CD4-positive, alpha-beta T cell (primary cell): ENCODE data around the gene SIM2. TPM values are rescaled to one million over a fixed set of nuclear protein-coding genes. Genes with fewer than 3 reads are reported as not detected.

ENCODE experiments used
- ATAC-seq: fragments of 200-7000 bp; cut with Tn5 transposase; one replicate; pipeline ENCODE4 v1.10.0; 2022; ENCODE audit warnings: mild to moderate bottlenecking; ENCODE audit not compliant: poor library complexity
- CTCF ChIA-PET: fragments of 350-600 bp; sonication (Branson Sonifier 250); formaldehyde crosslinking; loops from one replicate; lab custom pipeline; 2021; ENCODE audit warnings: antibody characterized with exemption, inconsistent platforms; lab: Charles Lee
- POLR2A ChIA-PET: fragments of 350-600 bp; sonication (Branson Sonifier 250); formaldehyde crosslinking; loops from one replicate; lab custom pipeline; 2021; ENCODE audit warnings: antibody characterized with exemption, inconsistent platforms; lab: Charles Lee
- DNase-seq, 14 experiments: peaks; one replicate each; pipeline ENCODE4 v3.0.0-alpha.2; 2013 to 2020; ENCODE audit warnings: mixed read lengths in 2 of 14
- H3K27ac ChIP-seq, 2 donors: one replicate each; pipeline versions ENCODE4 v1.5.1 to v1.7.0; 2013; ENCODE audit warnings: low read length in 2 of 2, low read depth in 1 of 2, mild to moderate bottlenecking in 1 of 2
- H3K27me3 ChIP-seq, 2 experiments: 1 replicate in 1 of 2; 2 replicates in 1 of 2; pipeline versions ENCODE4 v1.6.1 to v1.7.0; 2013; ENCODE audit warnings: low read length in 2 of 2, control low read depth in 1 of 2, mild to moderate bottlenecking in 1 of 2, moderate library complexity in 1 of 2; ENCODE audit not compliant: insufficient read depth in 2 of 2, control insufficient read depth in 1 of 2
- H3K36me3 ChIP-seq: one replicate; pipeline ENCODE4 v1.6.1; 2013; ENCODE audit warnings: low read length, control low read depth; ENCODE audit not compliant: insufficient read depth
- H3K4me1 ChIP-seq: one replicate; pipeline ENCODE4 v1.6.1; 2013; ENCODE audit warnings: low read length, control low read depth; ENCODE audit not compliant: insufficient read depth
- H3K4me3 ChIP-seq: one replicate; pipeline ENCODE4 v1.5.1; 2013; ENCODE audit warnings: mild to moderate bottlenecking, low read length, moderate library complexity
- H3K9me3 ChIP-seq, 2 experiments: 1 replicate in 1 of 2; 2 replicates in 1 of 2; pipeline versions ENCODE4 v1.6.1 to v1.7.0; 2013; ENCODE audit warnings: low read length in 2 of 2, mild to moderate bottlenecking in 2 of 2, control low read depth in 1 of 2, moderate library complexity in 1 of 2; ENCODE audit not compliant: control insufficient read depth in 1 of 2, insufficient read depth in 1 of 2
- H3K27ac Mint-ChIP-seq: one replicate; pipeline ENCODE4 v1.8.0; 2020; ENCODE audit warnings: mixed read lengths
- H3K27me3 Mint-ChIP-seq: one replicate; pipeline ENCODE4 v1.8.0; 2021; ENCODE audit warnings: mixed read lengths
- H3K36me3 Mint-ChIP-seq: one replicate; pipeline ENCODE4 v1.8.0; 2021; ENCODE audit warnings: low read depth, mixed read lengths
- H3K4me1 Mint-ChIP-seq: one replicate; pipeline ENCODE4 v1.8.0; 2021; ENCODE audit warnings: low read depth, mixed read lengths
- H3K4me3 Mint-ChIP-seq: one replicate; pipeline ENCODE4 v1.8.0; 2020; ENCODE audit warnings: mild to moderate bottlenecking, mixed read lengths
- H3K9me3 Mint-ChIP-seq: one replicate; pipeline ENCODE4 v1.8.0; 2020; ENCODE audit warnings: mixed read lengths
- intact Hi-C, 2 experiments: fragments of 100-400 bp; cut with DNase I in 1 of 2; cut with micrococcal nuclease in 1 of 2; formaldehyde crosslinking; loops; one replicate each; pipeline versions ENCODE4 v1.15.1 to v1.9.0; 2023 to 2025; cut with DNase I, micrococcal nuclease
- total RNA-seq, 174 experiments: library from RNA in 2 of 174; stranded (reverse) in 2 of 174; gene quantifications; one replicate each; pipeline ENCODE4 v1.2.3 and lab custom pipeline; 2021 to 2026
- TF ChIP-seq, protein P1 (sequence below): fragments of 200-600 bp; IDR thresholded peaks from one replicate; pipeline ENCODE4 v1.8.0; 2022; ENCODE audit warnings: antibody characterized with exemption, mild to moderate bottlenecking

SIM2 gene
- total RNA-seq, 2 experiments from 2014 or later, result not detected

DNA sequence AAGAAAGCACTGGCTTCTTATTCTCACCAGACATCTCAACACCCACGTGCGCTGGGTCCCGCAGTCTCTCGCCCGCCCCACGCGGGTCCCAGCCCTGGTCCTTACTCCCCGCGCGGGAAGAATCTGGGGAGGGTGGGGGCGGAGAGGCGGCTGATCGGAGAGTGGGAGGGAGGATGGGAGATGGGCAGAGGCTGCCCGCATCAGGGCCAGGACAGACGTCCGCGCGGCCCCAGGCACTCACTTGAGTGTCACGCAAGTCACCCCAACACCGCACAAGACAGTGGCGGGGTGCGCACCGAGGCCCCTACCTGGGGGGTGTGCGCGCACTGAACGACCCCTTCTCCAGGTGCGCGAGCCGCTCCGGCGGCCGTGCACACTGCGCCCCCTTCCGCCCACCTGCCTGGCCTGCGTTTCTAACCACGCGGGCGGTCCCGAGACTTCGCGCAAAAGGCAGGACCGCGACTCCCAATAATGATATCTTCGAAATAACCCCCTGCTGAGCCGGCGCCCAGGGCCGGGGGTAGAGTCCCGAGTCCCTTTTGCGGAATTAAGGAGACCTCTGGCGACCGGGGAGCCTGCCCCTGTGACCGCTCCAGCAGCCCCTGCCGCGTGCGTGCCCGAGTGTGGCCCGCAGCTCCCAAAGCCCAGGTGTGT is 6.0 kb upstream of the SIM2 start:
- Histone ChIP-seq H3K27ac (no peak overlapping the region), H3K36me3 (no peaks in the 10 kb centered on the region), H3K9me3 (peaks cover 0 to 47% of the 10 kb centered on the region in 2 experiments), H3K27me3 (peaks cover 82 to 84% of the 10 kb centered on the region in 2 experiments), H3K4me3 (no peak overlapping the region), H3K4me1 (peaks cover 11% of the 10 kb centered on the region)
- peaks cover 25% of the 10 kb centered on the region for H3K4me1 Mint-ChIP-seq
- no peaks in the 10 kb centered on the region for H3K9me3 Mint-ChIP-seq
- CTCF ChIA-PET, result no interaction called here
- intact Hi-C loops, result loop anchor here (5.0 to 10.0 kb wide), 2 partner anchors 106 to 108 kb away; no protein-coding TSS in a partner anchor
- DNase-seq (no peak), ATAC-seq (no peak)
- POLR2A ChIA-PET, result no interaction called here
- peaks cover 88% of the 10 kb centered on the region for H3K27me3 Mint-ChIP-seq
- TF ChIP-seq, protein P1, sequence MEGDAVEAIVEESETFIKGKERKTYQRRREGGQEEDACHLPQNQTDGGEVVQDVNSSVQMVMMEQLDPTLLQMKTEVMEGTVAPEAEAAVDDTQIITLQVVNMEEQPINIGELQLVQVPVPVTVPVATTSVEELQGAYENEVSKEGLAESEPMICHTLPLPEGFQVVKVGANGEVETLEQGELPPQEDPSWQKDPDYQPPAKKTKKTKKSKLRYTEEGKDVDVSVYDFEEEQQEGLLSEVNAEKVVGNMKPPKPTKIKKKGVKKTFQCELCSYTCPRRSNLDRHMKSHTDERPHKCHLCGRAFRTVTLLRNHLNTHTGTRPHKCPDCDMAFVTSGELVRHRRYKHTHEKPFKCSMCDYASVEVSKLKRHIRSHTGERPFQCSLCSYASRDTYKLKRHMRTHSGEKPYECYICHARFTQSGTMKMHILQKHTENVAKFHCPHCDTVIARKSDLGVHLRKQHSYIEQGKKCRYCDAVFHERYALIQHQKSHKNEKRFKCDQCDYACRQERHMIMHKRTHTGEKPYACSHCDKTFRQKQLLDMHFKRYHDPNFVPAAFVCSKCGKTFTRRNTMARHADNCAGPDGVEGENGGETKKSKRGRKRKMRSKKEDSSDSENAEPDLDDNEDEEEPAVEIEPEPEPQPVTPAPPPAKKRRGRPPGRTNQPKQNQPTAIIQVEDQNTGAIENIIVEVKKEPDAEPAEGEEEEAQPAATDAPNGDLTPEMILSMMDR, result no peak
- no peaks in the 10 kb centered on the region for H3K36me3 Mint-ChIP-seq
- no peak overlapping the region for H3K4me3 Mint-ChIP-seq
- H3K27ac Mint-ChIP-seq, result no peak overlapping the region

DNA sequence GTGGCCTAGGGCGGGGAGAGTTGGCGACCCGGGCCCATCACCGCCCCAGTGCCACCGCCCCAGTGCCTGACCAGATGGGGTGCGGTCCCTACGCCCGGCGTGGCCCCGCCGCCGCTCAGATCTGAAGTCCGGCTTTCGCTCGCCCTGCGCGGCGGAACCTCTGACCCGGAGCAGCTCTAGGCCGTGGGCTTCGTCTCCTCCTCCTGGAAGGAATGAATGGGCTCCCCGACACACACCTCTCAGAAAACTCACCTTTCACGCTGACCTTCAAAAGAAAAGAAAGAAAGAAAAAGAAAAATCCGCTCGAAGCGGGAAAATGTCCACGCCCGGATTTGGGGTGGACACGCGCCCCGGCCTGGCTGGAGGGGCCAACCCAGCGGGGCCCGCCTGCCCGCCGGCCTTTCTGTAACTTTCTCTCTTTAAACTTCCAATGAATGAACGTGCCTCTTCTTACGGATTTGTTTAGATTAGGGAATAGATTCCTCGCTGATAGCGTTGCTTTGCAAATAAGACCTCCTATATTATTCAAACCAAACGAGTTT is 5.4 kb upstream of the SIM2 start:
- no peak for DNase-seq
- H3K36me3 Mint-ChIP-seq, result no peaks in the 10 kb centered on the region
- peaks cover 17% of the 10 kb centered on the region for H3K4me1 ChIP-seq
- H3K27me3 ChIP-seq, result peaks cover 82 to 88% of the 10 kb centered on the region in 2 experiments
- POLR2A ChIA-PET, result no interaction called here
- peaks cover 25% of the 10 kb centered on the region for H3K4me1 Mint-ChIP-seq
- H3K4me3 Mint-ChIP-seq, result no peak overlapping the region
- no peaks in the 10 kb centered on the region for H3K9me3 Mint-ChIP-seq
- H3K27me3 Mint-ChIP-seq, result peaks cover 82% of the 10 kb centered on the region
- TF ChIP-seq, protein P1, result no peak
- intact Hi-C loops, result loop anchor here (5.0 to 10.0 kb wide), 2 partner anchors 106 to 109 kb away; no protein-coding TSS in a partner anchor
- no peak overlapping the region for H3K27ac ChIP-seq
- ATAC-seq, result no peak
- CTCF ChIA-PET, result no interaction called here
- peaks cover 0 to 44% of the 10 kb centered on the region in 2 experiments for H3K9me3 ChIP-seq
- H3K27ac Mint-ChIP-seq, result no peak overlapping the region
- no peaks in the 10 kb centered on the region for H3K36me3 ChIP-seq
- H3K4me3 ChIP-seq, result no peak overlapping the region

DNA sequence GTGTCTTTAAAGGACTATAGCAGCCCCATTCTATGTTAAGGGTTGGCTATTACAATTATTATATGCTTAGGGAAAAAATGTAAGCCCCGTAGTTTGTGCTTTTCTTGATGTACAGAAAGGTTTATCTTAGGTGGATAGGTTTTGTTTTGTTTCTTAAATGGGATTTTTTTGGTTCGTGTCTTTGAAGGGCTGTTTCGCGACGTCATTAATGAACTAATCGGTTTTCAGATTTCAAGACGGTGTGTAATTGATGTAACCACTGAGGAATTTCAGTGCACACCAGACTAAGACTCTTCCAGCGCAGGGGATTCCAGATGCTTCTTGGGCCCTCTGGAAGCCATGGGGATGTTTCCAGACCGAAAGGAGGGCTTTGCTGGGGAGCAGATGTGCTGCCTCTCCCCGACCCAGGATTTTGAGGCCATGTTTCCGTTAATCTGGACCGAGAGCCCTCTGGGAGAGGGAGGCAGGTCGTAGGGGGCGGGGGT is 4.8 kb upstream of the SIM2 start:
- Mint-ChIP-seq H3K27ac (no peak overlapping the region), H3K27me3 (peaks cover 79% of the 10 kb centered on the region), H3K4me3 (no peak overlapping the region), H3K4me1 (peaks cover 25% of the 10 kb centered on the region), H3K9me3 (no peaks in the 10 kb centered on the region), H3K36me3 (no peaks in the 10 kb centered on the region)
- ChIA-PET CTCF (no interaction called here), POLR2A (no interaction called here)
- DNase-seq, result no peak
- peaks cover 0 to 43% of the 10 kb centered on the region in 2 experiments for H3K9me3 ChIP-seq
- H3K27me3 ChIP-seq, result peaks cover 81 to 88% of the 10 kb centered on the region in 2 experiments
- H3K4me3 ChIP-seq, result no peak overlapping the region
- H3K36me3 ChIP-seq, result no peaks in the 10 kb centered on the region
- TF ChIP-seq, protein P1, result no peak
- no peak overlapping the region for H3K27ac ChIP-seq
- intact Hi-C loops, result loop anchor here (5.0 to 10.0 kb wide), 2 partner anchors 107 to 109 kb away; no protein-coding TSS in a partner anchor
- no peak for ATAC-seq
- peaks cover 18% of the 10 kb centered on the region for H3K4me1 ChIP-seq
